ENCODE measurements around the gene ANKRD34A.
A peak's percentile ranks its signal among the peaks of the same experiment; 100 is the strongest.
"Not testable (repeated sequence)": the region's sequence is repeated elsewhere in the genome, so short reads cannot be mapped to it uniquely, and the experiment has no call there.

The ANKRD34A gene

GRCh38 chr1:145927916-145928643 is 36.3 kb downstream of the ANKRD34A start:
- Histone ChIP-seq H3K4me3 (peak overlapping the region; percentile 76), H3K4me1 (peaks cover 30% of the 10 kb centered on the region), H3K36me3 (peaks cover 19% of the 10 kb centered on the region), H3K27ac (peak overlapping the region; percentile 96), H3K9me3 (no peaks in the 10 kb centered on the region), H3K9ac (peak overlapping the region; percentile 95), H3K27me3 (no peaks in the 10 kb centered on the region), H4K20me1 (peaks cover 10% of the 10 kb centered on the region; the same call in 1 of the 2 replicates), H3K4me2 (peak overlapping the region; percentile 94)
- TF ChIP-seq Cebpa-rat (IDR thresholded peaks at IDR 0.05): no peak

DNA sequence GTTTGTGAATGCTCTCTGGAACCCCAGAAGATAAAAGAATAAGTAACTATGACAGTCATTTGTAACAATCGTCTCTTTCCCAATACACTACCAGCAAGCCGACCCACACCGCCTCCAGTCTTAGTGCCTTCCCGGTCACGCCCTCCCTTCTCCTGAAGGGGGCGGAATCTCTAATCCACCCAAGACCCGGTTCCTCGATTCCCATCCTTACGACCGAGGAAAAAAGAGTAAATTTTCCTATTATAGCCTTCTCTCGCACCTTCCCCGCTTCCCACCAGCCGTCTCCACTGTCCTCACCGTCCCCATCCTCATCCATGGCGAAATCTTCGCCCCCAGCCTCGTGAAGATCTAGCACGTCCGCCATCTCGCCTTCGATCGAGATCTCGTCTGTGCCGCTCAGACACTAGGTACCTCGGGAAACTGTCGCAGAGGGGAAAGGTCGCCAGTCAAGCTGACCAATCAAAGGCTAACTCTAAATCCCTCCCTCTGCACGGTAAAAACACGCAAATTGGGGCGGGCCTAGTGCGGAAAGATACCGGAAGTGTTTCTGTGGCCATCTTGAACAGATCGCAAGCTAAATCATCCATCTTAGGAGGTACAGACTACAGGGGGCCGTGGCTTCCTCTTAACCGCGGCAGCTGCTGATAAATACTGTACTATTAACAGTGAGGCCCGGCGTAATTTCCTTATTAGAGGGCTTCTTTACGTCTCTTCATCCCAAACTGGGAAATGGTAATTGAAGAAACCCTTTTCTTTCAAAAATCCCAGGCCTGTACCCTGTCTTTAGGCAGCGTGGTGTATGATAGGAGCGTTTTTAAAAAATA is 37.1 kb downstream of the ANKRD34A start, which contains the start of gene RBM8A:
Gene RBM8A (minus strand): TSS at position 422 of the 824 bp plus-strand sequence. CDS start 58 bp downstream, at position 364.
- no peaks in the 10 kb centered on the region for H3K27me3 ChIP-seq
- H3K9me3 ChIP-seq: no peaks in the 10 kb centered on the region
- H3K4me2 ChIP-seq: peak within 1 kb of the TSS; percentile 94
- peaks cover 22% of the 10 kb centered on the region for H3K4me1 ChIP-seq
- H3K36me3 ChIP-seq: peaks cover 27% of the 10 kb centered on the region
- peaks cover 10% of the 10 kb centered on the region; the same call in 1 of the 2 replicates for H4K20me1 ChIP-seq
- H3K9ac ChIP-seq: peak within 1 kb of the TSS; percentile 95
- H3K4me3 ChIP-seq: peak within 1 kb of the TSS; percentile 76
- peak within 1 kb of the TSS; percentile 96 for H3K27ac ChIP-seq
- TF ChIP-seq Cebpa-rat (IDR thresholded peaks at IDR 0.05): no peak

DNA sequence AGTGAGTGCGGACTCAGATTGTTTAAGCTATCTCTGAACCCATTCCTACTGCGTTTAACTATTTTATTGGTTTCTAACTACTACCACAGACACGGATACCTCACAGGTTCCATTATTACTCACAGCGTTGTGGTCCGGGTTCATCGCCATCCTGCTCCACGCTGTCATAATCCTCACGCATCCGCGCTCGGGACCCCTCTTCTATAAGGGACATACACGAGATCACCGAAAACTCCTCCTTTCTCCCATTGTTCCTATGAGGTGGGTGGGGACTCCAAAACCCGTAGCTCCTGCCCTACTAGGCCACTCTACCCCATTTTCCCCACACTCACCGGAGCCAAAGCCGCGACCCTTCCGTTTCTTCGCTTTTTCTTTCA is 37.7 kb downstream of the ANKRD34A start:
- Histone ChIP-seq H3K27me3 (no peaks in the 10 kb centered on the region), H3K4me2 (peak overlapping the region; percentile 93), H3K27ac (peak overlapping the region; percentile 96), H3K9me3 (no peaks in the 10 kb centered on the region), H3K4me1 (peaks cover 21% of the 10 kb centered on the region), H4K20me1 (peaks cover 10% of the 10 kb centered on the region; the same call in 1 of the 2 replicates), H3K36me3 (peaks cover 29% of the 10 kb centered on the region), H3K4me3 (peak overlapping the region; percentile 76), H3K9ac (peak overlapping the region; percentile 95)
- no peak for TF ChIP-seq Cebpa-rat (IDR thresholded peaks at IDR 0.05)

- H3K36me3 ChIP-seq: peaks cover 32% of the 10 kb centered on the region
- no peak overlapping the region for H3K9ac ChIP-seq
- peaks cover 10% of the 10 kb centered on the region; the same call in 1 of the 2 replicates for H4K20me1 ChIP-seq
- no peak for TF ChIP-seq Cebpa-rat (IDR thresholded peaks at IDR 0.05)
- no peak overlapping the region for H3K4me2 ChIP-seq
- H3K27me3 ChIP-seq: no peaks in the 10 kb centered on the region
- no peak overlapping the region for H3K27ac ChIP-seq
- H3K4me1 ChIP-seq: peaks cover 28% of the 10 kb centered on the region
- no peaks in the 10 kb centered on the region for H3K9me3 ChIP-seq
- no peak overlapping the region for H3K4me3 ChIP-seq
Observed at GRCh38 chr1:145922266-145922665, 42.1 kb downstream of the ANKRD34A start.

- H3K9me3 ChIP-seq, H3K4me3 ChIP-seq, H3K27ac ChIP-seq, H4K20me1 ChIP-seq, H3K9ac ChIP-seq, H3K27me3 ChIP-seq: not testable (repeated sequence)
- peaks cover 26% of the 10 kb centered on the region for H3K4me1 ChIP-seq
- peak overlapping the region; percentile 100; the same call in 1 of the 2 replicates for H3K4me2 ChIP-seq
- H3K36me3 ChIP-seq: peaks cover 39% of the 10 kb centered on the region
Observed at GRCh38 chr1:145920297-145920696, 44.1 kb downstream of the ANKRD34A start.

DNA sequence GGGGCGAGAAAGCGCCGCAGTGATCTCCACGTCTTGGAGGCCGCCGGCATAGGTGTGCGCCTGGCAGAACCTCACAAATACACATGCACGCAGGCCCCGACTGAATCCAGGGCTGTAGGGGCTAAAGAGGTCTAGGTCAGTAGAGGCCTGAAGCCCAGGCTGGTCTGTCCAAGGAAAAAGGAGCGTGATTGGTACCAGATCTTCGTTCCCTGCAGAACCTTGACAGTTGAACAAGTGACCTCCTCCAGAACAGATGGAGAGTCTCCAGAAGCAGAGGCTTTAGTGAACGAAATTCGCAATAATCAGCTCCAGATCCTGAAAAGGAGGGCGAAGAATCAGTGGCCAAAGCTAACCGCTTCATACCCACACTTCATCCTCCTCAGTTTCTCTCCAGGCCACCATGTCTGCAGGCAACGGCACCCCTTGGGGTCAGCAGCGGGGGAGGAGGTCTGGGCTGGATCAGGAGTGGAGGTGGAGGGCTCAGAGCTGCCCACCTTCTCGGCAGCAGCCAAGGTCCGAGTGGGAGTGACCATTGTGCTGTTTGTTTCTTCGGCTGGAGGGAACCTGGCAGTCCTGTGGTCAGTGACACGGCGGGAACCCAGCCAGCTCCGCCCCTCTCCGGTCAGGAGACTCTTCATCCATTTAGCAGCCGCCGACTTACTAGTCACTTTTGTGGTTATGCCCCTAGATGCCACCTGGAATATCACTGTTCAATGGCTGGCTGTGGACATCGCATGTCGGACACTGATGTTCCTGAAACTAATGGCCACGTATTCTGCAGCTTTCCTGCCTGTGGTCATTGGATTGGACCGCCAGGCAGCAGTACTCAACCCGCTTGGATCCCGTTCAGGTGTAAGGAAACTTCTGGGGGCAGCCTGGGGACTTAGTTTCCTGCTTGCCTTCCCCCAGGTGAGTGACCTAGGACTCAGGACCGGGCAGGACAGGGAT is 45.1 kb downstream of the ANKRD34A start:
- Histone ChIP-seq H4K20me1 (no peaks in the 10 kb centered on the region), H3K4me1 (peaks cover 26% of the 10 kb centered on the region), H3K9me3 (no peaks in the 10 kb centered on the region), H3K9ac (peak overlapping the region; percentile 91), H3K4me2 (peak overlapping the region; percentile 100), H3K27ac (peak overlapping the region; percentile 80), H3K36me3 (peaks cover 49% of the 10 kb centered on the region), H3K4me3 (peak overlapping the region; percentile 94), H3K27me3 (no peaks in the 10 kb centered on the region)
- no peak for TF ChIP-seq Cebpa-rat (IDR thresholded peaks at IDR 0.05)

- no peak for TF ChIP-seq Cebpa-rat (IDR thresholded peaks at IDR 0.05)
- Histone ChIP-seq H3K4me2 (peak within 1 kb of the TSS; percentile 100), H4K20me1 (no peaks in the 10 kb centered on the region), H3K36me3 (peaks cover 52% of the 10 kb centered on the region), H3K27me3 (no peaks in the 10 kb centered on the region), H3K9ac (peak within 1 kb of the TSS; percentile 91), H3K4me1 (peaks cover 26% of the 10 kb centered on the region), H3K27ac (peak within 1 kb of the TSS; percentile 80), H3K4me3 (peak within 1 kb of the TSS; percentile 94), H3K9me3 (no peaks in the 10 kb centered on the region)
Observed at GRCh38 chr1:145918144-145918991, 46.0 kb downstream of the ANKRD34A start, which contains the start of gene PEX11B. TSS of gene PEX11B (minus strand) at chr1:145918717. CDS start at chr1:145918688, 29 bp downstream.

GRCh38 chr1:145917595-145917994 is 46.8 kb downstream of the ANKRD34A start:
- H4K20me1 ChIP-seq: no peaks in the 10 kb centered on the region
- peak overlapping the region; percentile 88 for H3K4me2 ChIP-seq
- H3K9me3 ChIP-seq: no peaks in the 10 kb centered on the region
- H3K4me1 ChIP-seq: peaks cover 26% of the 10 kb centered on the region
- H3K9ac ChIP-seq: peak overlapping the region; percentile 91
- H3K27ac ChIP-seq: peak overlapping the region; percentile 80
- no peak for TF ChIP-seq Cebpa-rat (IDR thresholded peaks at IDR 0.05)
- peak overlapping the region; percentile 94 for H3K4me3 ChIP-seq
- peaks cover 53% of the 10 kb centered on the region for H3K36me3 ChIP-seq
- H3K27me3 ChIP-seq: no peaks in the 10 kb centered on the region
